C4-2B (cell line): ENCODE data around the gene ZNF444.

Experiments used
- H3K27ac ChIP-seq: fragments of 450-650 bp; 2 replicates; pipeline ENCODE4 v1.5.1; 2017
- ZFX ChIP-seq: fragments of 450-650 bp; IDR thresholded peaks from 2 replicates; pipeline ENCODE4 v1.6.1; 2017
- TF ChIP-seq, protein P1 (sequence below): fragments of 450-650 bp; conservative IDR thresholded peaks from 2 replicates; pipeline ENCODE4 v1.5.1; 2017; ENCODE audit warnings: mild to moderate bottlenecking

ZNF444 gene

DNA sequence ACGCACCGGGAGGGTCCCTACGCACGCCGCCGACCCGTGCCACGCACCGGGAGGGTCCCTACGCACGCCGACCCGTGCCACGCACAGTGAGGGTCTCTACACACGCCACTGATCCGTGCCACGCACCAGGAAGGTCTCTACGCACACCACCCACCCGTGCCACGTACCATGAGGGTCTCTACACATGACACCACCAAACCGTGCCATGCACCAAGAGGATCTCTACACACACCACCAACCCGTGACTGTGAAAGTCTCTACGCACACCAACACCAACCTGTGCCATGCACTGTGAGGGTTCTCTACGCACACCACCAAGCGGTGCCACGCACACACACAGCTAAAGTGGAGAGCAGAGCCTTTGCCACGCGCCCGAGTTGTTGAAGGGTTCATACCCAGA lies 36.7 kb upstream of the ZNF444 start:
- no peak overlapping the region; the same call in 1 of the 2 replicates for H3K27ac ChIP-seq
- TF ChIP-seq, protein P1, sequence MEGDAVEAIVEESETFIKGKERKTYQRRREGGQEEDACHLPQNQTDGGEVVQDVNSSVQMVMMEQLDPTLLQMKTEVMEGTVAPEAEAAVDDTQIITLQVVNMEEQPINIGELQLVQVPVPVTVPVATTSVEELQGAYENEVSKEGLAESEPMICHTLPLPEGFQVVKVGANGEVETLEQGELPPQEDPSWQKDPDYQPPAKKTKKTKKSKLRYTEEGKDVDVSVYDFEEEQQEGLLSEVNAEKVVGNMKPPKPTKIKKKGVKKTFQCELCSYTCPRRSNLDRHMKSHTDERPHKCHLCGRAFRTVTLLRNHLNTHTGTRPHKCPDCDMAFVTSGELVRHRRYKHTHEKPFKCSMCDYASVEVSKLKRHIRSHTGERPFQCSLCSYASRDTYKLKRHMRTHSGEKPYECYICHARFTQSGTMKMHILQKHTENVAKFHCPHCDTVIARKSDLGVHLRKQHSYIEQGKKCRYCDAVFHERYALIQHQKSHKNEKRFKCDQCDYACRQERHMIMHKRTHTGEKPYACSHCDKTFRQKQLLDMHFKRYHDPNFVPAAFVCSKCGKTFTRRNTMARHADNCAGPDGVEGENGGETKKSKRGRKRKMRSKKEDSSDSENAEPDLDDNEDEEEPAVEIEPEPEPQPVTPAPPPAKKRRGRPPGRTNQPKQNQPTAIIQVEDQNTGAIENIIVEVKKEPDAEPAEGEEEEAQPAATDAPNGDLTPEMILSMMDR = no peak
- no peak for TF ChIP-seq ZFX

DNA sequence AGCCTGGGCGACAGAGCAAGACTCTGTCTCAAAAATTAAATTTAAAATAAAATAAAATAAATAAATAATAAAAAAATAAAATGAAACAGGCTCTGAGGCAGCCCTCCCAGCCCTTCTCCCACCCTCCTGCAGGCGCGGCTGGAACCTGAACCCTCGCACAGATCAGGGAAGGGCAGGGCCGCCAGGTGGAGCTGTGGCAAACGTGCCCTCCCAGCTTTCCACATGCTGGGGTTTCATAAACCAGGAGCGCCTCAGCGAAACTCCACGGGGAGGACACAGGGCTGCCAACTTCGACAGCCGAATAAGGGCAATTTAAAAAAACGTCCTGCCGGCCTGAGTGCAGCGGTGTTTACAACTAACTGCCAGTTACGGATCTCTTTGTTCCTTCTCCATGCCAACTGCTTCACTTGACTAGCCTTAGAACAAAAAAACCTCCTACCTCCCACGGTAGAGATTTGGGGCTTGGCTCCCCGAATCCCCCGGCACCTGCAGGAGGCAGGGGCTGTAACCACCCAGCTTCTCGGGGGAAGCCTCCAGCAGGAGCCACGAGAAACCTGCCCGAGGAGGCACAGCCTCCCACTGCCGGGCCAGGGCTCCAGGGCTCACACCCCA lies 35.9 kb upstream of the ZNF444 start:
- H3K27ac ChIP-seq = peak overlapping the region; percentile 71
- no peak for TF ChIP-seq ZFX
- TF ChIP-seq, protein P1 = peak; percentile 91

DNA sequence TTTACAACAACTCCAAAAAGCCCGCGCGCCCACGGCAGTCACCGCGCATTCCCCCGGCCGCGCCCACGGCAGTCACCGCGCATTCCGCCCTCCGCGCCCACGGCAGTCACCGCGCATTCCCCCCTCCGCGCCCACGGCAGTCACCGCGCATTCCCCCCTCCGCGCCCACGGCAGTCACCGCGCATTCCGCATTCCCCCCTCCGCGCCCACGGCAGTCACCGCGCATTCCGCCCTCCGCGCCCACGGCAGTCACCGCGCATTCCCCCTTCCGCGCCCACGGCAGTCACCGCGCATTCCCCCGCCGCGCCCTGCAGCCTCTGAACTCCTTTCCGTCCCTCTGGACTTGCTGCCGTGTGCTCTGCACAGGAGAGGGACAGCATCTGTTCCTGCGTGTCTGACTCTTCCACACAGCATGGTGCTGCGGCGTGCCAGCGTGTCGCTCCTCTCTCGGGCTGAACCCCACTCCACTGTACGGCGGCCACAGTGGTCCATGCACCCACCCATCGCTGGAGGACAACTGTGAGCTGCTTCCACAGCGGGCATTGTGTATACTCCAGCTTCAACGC lies 35.2 kb upstream of the ZNF444 start:
- H3K27ac ChIP-seq = peak overlapping the region; percentile 71

DNA sequence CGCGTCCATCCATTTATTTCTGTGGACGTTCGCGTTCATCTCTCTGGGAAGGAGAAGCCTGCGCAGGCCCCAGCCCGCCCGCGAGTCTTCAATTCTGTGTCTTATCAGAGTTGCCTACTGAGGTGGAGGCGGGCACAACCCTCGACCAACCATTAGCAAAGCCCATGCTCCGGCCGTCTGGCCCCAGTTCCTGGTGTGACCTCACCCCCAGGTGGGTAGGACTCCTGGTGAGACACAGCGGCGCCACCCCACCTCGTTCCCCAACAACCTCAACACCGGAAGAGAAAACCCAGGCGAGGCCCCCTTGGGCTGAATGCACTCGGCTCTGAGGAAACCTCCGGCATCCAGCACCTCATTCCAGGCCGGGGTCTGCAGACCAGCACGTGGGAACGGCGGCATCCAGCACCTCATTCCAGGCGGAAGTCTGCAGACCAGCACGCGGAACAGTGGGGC lies 34.7 kb upstream of the ZNF444 start:
- H3K27ac ChIP-seq = no peak overlapping the region

DNA sequence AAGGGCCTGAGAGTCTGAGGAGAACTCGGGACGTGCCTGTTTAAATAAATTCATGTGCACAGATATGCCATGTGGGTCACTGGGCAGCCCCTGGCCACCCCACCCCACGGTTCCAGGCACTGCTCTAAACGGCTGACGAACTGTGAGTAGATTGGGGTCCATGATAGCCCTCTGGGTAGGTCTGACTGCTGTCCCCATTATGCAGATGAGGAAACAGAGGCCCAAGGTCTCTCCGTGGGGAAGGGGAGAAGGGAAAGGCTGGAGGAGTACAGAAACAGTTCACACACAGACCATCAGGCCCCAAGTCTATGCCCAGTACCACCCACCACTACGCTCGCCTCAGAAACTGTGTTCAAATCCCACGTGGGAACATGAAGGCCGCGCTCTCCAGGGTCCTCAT lies 34.1 kb upstream of the ZNF444 start:
- H3K27ac ChIP-seq = 0 out of 2 replicates have a peak overlapping the region, but pooled peaks have one; percentile 4
- TF ChIP-seq, protein P1 = no peak
- TF ChIP-seq ZFX = no peak

More for the DNA sequence above, 34.7 kb upstream of the ZNF444 start:
- no peak for TF ChIP-seq ZFX
- TF ChIP-seq, protein P1 = no peak

DNA sequence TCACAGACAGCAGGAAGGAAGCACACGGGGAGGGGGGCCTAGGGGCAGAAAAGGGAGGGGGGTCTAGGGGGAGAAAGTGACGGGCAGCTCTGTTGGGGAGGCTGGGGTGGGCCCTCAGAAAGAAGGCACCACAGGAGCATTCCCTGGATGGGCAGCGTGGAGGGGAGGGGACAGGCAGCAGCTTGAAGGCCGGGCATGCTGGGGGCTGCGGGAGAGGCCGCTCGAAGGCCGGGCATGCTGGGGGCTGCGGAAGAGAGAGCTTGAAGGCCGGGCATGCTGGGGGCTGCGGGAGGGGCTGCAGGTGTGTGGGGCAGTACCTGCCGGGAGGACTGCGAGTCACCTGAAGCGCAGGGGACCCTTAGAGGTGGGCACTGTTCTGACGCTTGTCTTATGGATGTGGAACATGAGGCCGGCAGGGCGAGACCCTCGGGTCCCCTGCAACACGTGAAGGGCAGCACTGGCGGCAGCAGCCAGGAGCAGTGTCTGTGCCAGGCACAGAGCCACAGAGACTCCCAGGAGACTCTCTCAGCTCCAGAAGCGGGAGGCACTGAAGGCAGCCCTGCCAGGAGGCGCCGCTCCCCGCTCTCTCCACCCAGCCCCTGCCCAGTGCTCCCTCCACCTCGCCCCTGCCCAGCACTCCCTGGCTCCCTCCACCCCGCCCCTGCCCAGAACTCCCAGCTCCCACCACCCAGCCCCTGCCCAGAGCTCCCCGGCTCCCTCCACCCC lies 33.3 kb upstream of the ZNF444 start:
- H3K27ac ChIP-seq = no peak overlapping the region
- TF ChIP-seq, protein P1 = no peak
- TF ChIP-seq ZFX = no peak

DNA sequence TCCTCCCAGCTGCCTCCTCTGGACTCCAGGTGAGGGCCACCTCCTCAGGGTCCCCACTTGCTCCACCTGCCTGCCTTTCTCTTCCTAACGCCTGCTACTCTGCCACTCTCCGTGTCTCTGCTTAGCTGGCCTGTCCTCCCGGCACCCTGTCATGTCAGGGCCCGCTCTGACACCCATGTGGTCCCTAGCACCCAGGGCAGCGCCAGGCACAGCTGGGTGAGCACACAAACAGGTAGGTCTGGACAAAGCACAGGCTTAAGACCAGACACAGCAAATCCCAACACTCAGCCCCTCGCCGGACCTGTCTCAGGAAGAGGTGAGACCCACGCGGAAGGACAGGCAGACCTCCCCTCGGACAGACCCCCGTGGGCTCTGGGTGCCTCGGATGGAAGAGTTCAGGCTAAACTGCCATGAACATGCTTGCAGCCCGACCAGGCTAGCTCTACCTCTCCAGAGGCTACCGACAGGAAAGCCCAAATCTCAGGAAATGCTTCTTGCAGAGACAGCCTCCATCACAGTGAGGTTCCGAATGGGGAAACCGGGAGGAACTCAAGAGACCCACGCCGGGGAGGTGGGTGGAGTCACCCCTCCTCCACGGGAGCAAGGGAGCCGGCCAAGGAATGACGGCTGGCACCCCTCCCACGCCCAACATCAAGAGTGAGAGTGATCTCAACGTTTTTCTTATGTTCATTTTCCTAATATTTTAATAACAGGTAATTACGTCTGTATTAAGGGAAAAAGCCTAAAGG lies 32.5 kb upstream of the ZNF444 start:
- no peak overlapping the region for H3K27ac ChIP-seq
- TF ChIP-seq, protein P1 = no peak
- TF ChIP-seq ZFX = no peak
